ENCODE results near the gene FOXN4.
"Not testable (repeated sequence)": the region's sequence is repeated elsewhere in the genome, so short reads cannot be mapped to it uniquely, and the experiment has no call there.

The FOXN4 gene

DNA sequence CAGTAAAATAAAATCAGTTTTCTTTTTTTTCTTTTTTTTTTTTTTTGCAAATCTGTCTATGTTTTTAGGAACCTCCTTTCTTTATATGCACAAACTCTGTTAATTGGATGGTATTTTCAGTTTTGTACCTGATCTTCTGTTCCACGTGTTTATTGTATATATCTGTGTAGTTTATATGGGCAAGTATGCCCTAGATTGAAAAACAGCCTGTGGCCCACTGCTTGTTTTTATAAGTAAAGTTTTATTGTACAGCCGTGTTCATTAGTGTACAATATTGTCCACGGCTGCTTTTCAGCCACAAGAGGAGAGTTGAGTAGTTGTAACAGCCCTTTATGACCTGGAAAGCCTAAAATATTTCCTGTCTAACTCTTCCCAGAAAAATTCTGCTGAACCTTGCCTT is 19.9 kb upstream of the FOXN4 start:
- no peak for DNase-seq
- Mint-ChIP-seq H3K9me3 (no peaks in the 10 kb centered on the region), H3K27ac (no peak overlapping the region), H3K4me1 (ENCODE audit: low read depth) (no peaks in the 10 kb centered on the region), H3K36me3 (ENCODE audit: low read depth) (no peaks in the 10 kb centered on the region), H3K27me3 (peaks cover 21% of the 10 kb centered on the region), H3K4me3 (no peak overlapping the region)

DNA sequence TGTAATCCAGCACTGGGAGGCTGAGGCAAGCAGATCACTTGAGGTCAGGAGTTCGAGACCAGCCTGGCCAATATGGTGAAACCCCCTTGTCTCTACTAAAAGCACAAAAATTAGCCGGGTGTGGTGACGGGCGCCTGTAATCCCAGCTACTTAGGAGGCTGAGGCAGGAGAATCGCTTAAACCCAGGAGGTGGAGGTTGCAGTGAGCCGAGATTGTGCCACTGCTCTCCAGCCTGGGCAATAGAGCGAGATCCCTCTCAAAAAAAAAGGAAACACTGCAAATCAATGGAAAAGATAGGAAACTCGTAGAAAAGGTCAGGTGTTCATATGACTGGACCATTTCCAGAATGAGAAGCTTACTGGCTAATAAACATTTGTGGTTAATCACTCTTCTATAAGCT is 12.2 kb upstream of the FOXN4 start:
- not testable (repeated sequence) for H3K9me3 Mint-ChIP-seq; DNase-seq; H3K36me3 Mint-ChIP-seq (ENCODE audit: low read depth); H3K27ac Mint-ChIP-seq; H3K4me3 Mint-ChIP-seq; H3K4me1 Mint-ChIP-seq (ENCODE audit: low read depth)
- peaks cover 33% of the 10 kb centered on the region for H3K27me3 Mint-ChIP-seq

DNA sequence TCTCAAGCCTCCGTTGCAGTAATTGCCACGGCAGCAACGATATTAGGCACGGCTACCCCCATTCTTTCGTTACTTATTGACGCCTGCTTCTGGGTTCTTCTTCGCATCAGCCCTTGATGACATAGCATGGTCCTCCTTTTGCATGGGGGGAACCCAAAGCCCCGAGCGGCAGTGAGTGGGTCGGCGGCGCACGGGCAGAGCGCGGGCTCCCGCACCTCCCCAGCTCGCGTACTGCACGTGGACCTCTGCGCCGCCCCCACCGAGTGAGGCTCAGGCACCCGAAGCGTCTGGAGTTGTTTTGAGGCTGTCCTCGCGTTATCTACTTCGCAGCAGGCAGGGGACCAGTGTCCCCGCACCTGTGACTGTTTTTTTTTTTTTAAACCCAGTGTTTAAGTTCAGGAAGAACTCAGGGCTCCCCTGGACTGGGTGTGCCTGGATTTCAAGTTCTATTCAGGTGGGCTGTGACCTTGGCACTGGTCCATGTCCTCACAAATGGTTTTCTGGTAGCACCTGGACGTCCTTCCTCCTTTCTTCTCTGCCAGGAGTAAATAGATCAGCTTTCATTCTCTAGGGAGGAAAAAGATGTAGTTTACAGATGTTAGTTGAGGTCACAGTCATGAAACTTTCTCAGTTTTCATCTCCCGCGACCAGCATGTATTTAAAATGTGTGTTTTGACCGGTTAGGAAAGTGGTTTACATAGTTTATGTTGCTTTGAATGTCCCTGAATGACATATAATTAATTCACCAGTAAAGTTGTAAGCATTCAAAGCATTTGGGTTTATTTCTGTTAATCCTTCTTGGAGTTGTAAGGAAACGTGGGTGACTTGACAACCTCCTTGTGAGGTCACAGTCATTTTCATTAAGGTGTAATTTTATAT is 1.4 kb upstream of the FOXN4 start:
- no peak overlapping the region for H3K27ac Mint-ChIP-seq
- no peaks in the 10 kb centered on the region for H3K36me3 Mint-ChIP-seq (ENCODE audit: low read depth)
- peak; percentile 40 for DNase-seq
- H3K9me3 Mint-ChIP-seq, result no peaks in the 10 kb centered on the region
- peak overlapping the region; percentile 66 for H3K4me3 Mint-ChIP-seq
- peaks cover 13% of the 10 kb centered on the region for H3K4me1 Mint-ChIP-seq (ENCODE audit: low read depth)
- H3K27me3 Mint-ChIP-seq, result peaks cover 82% of the 10 kb centered on the region

DNA sequence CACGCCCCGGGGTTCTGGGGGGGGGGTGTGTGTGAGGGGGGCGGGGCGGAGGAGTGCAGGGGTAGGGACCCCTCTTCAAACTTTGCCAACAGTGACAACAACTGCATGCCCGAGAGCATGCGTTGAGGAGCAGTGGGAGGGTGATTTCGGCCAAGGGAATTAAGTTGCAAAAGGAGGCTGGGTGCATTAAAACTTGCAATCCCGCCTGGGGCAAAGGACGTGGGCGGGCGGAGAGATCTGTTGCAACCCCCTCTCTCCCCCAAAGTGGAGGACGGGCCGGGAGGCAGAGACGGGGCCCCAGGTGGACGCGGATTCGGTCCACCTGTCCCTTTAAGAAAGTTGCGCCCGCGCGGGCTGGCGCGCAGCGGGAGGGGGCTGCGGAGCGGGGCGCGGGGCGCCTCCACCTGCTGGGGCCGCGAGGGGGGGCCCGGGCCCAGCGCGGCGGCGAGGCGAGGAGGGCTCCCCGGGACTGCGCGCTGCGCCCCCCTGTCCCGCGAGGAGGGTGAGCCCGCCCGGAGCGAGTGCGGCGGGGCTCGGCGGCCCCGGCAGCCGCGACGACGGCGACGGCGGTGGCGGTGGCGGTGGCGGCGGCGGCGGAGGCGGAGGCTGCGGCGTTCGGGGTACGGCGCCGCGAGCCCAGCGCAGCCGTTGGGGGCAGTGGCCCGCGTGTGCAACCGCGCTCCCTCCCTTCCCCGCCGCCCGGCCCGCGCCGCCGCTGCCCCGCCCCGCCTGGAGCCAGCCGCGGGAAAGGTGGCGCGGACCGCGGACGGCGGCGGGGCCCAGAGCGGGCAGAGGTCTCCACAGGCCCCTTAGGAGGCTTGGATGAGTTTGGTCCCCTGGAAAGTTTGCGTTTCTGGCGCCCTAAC is 530 bp upstream of the FOXN4 start:
- peaks cover 13% of the 10 kb centered on the region for H3K4me1 Mint-ChIP-seq (ENCODE audit: low read depth)
- peak; percentile 36 for DNase-seq
- peaks cover 88% of the 10 kb centered on the region for H3K27me3 Mint-ChIP-seq
- no peaks in the 10 kb centered on the region for H3K36me3 Mint-ChIP-seq (ENCODE audit: low read depth)
- H3K9me3 Mint-ChIP-seq, result no peaks in the 10 kb centered on the region
- H3K27ac Mint-ChIP-seq, result no peak overlapping the region
- H3K4me3 Mint-ChIP-seq, result peak overlapping the region; percentile 73

DNA sequence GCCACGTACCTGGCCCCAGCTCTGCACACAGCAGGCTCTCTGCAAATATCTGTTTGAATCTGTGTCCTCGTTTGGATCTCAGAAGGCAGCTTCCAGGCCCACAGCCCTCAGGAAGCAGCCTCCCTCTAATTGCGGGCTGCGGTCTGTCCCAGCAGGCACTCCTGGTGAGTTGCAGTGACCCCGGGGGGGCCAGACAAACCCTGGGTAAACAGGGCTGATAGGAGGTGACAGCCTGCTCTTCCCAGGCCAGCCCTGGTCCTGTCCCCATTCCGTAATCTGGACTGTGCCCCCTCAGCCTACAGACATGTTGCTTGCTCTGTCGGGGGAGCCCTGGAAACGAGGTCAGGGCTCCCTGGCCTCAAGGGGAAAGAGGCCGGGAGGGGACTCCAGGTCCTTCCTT is 2.0 kb downstream of the FOXN4 start:
- no peak for DNase-seq
- no peaks in the 10 kb centered on the region for H3K9me3 Mint-ChIP-seq
- no peak overlapping the region for H3K27ac Mint-ChIP-seq
- H3K4me3 Mint-ChIP-seq, result no peak overlapping the region
- peaks cover 81% of the 10 kb centered on the region for H3K27me3 Mint-ChIP-seq
- no peaks in the 10 kb centered on the region for H3K36me3 Mint-ChIP-seq (ENCODE audit: low read depth)
- H3K4me1 Mint-ChIP-seq (ENCODE audit: low read depth), result peaks cover 13% of the 10 kb centered on the region

DNA sequence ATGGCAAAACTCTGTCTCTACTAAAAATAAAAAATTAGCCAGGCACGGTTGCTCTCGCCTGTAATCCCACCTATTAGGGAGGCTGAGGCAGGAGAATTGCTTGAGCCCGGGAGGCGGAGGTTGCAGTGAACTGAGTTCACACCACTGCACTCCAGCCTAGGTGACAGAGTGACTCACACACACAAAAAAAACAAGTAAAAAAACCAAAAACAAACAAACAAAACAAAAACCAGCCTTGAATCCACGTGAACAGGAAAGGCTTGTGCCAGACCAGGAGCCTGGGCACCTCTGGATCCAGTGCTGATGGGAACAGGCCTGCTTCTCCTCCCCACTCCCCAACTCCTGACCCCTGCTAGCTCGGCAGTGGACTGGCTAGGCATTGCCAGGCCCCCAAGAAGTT is 3.5 kb downstream of the FOXN4 start:
- Mint-ChIP-seq H3K27ac (no peak overlapping the region), H3K9me3 (no peaks in the 10 kb centered on the region), H3K4me3 (no peak overlapping the region), H3K36me3 (ENCODE audit: low read depth) (no peaks in the 10 kb centered on the region), H3K27me3 (peaks cover 67% of the 10 kb centered on the region), H3K4me1 (ENCODE audit: low read depth) (peaks cover 9% of the 10 kb centered on the region)
- no peak for DNase-seq

DNA sequence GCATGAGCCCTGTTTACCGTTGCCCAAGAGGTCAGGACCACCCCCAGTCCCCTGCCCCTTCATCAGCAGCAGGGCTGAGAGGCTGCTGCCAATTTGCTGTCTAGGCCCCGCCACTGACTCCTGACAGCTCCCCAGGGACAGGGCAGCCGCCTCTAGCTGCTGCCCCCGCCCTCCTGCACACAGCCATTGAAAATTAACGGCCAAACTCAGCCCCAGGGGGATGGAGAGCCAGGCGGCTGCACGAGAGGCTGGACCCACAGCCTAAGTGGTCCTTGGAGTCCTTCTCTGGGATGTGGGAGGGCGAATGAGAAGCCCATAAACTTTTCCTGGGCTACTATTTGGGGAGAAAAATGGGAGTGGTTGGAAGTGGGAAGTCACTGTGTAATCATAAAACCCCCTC is 4.6 kb downstream of the FOXN4 start:
- Mint-ChIP-seq H3K4me3 (no peak overlapping the region), H3K4me1 (ENCODE audit: low read depth) (peaks cover 4% of the 10 kb centered on the region), H3K36me3 (ENCODE audit: low read depth) (no peaks in the 10 kb centered on the region), H3K27ac (no peak overlapping the region), H3K27me3 (peaks cover 61% of the 10 kb centered on the region), H3K9me3 (no peaks in the 10 kb centered on the region)
- no peak for DNase-seq

DNA sequence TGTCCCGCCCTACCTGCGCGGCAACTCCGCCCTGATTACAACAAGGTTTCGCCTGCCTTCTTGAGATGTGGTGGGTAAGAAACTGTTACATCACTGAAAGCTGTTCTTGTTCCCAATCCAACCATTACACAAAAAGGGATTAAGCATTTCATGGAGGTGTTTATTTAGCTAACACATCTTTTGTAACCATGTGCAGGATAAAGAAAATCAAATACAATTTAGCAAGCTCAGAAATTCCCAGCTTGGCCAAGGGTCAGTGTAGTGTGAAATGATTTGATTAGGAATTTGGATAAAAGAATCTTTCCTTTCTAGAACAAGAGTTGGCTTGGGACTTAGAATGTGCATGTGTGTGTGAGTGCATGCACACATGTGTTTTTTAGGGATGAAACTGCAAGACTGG is 6.3 kb downstream of the FOXN4 start:
- no peak overlapping the region for H3K4me3 Mint-ChIP-seq
- H3K36me3 Mint-ChIP-seq (ENCODE audit: low read depth), result no peaks in the 10 kb centered on the region
- H3K9me3 Mint-ChIP-seq, result no peaks in the 10 kb centered on the region
- no peak overlapping the region for H3K27ac Mint-ChIP-seq
- peaks cover 46% of the 10 kb centered on the region for H3K27me3 Mint-ChIP-seq
- no peaks in the 10 kb centered on the region for H3K4me1 Mint-ChIP-seq (ENCODE audit: low read depth)
- no peak for DNase-seq

DNA sequence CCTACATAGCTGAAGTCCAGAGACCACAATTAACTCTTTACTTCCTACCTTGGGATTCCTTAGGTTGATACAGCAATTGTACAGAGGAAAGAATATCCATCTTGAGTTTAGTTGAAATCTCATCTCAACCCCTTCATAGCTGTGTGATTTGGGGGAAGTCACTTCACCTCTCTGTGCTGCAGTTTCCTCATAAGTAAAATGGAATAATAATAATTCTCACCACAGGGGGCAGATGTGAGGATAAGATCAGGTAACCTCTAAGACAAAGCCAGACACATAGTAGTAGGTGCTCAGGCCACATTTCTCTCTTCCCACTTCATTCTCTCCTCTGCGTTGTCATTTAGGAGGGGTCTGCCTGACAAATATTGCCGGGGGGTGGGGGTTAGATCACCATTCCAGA is 6.7 kb downstream of the FOXN4 start:
- H3K9me3 Mint-ChIP-seq, result no peaks in the 10 kb centered on the region

DNA sequence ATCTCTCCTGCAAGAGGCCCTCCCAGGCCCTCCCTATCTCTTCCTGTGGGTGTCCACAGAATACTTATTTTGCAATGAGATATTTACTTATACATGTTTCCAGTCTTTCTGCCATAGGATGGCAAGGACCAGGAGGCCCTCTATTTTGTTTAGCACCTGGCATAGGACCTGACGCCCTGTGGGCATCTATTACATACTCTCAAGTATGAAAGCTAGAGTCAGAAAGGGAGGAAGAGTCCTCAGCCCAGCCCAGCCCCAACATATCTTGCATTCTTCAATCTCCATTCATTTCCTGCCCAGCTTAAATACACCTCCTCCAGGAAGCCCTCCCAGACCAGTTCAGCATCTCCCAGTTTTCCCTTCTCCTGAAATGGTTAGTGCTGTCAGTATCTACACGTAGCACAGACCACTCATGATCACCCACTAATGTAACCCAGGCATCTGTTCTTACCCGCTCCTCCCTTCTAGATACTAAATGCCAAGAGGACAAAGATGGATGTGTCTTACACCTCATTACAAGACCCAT is 7.4 kb downstream of the FOXN4 start:
- no peak overlapping the region for H3K4me3 Mint-ChIP-seq
- DNase-seq, result no peak
- H3K36me3 Mint-ChIP-seq (ENCODE audit: low read depth), result no peaks in the 10 kb centered on the region
- no peaks in the 10 kb centered on the region for H3K4me1 Mint-ChIP-seq (ENCODE audit: low read depth)
- no peaks in the 10 kb centered on the region for H3K9me3 Mint-ChIP-seq
- H3K27me3 Mint-ChIP-seq, result peaks cover 39% of the 10 kb centered on the region
- no peak overlapping the region for H3K27ac Mint-ChIP-seq

More for the DNA sequence above, 6.7 kb downstream of the FOXN4 start:
- no peaks in the 10 kb centered on the region for H3K4me1 Mint-ChIP-seq (ENCODE audit: low read depth)
- no peak for DNase-seq
- H3K4me3 Mint-ChIP-seq, result no peak overlapping the region
- H3K27me3 Mint-ChIP-seq, result peaks cover 41% of the 10 kb centered on the region
- no peaks in the 10 kb centered on the region for H3K36me3 Mint-ChIP-seq (ENCODE audit: low read depth)
- no peak overlapping the region for H3K27ac Mint-ChIP-seq

DNA sequence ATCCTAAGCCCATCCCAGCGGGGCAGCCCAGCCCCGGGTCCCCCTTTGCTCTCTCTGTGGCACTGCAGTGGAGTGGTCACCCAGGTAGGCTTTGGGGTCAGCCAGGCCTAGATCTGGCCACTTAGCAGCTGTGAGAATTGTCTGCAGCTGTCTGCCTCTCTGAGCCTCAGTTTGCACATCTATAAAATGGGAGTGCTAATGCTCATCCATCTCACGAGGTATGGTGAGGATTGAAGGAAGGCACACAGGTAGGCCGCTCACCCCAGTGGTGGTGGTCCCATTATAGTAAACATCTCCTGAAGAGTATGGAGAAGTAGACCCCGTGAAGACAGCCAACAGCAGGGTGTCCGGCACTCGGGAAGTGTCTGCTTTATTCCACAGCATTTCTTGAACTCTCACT is 9.2 kb downstream of the FOXN4 start:
- peaks cover 31% of the 10 kb centered on the region for H3K27me3 Mint-ChIP-seq
- no peaks in the 10 kb centered on the region for H3K36me3 Mint-ChIP-seq (ENCODE audit: low read depth)
- H3K4me1 Mint-ChIP-seq (ENCODE audit: low read depth), result no peaks in the 10 kb centered on the region
- no peak overlapping the region for H3K4me3 Mint-ChIP-seq
- no peak for DNase-seq
- H3K27ac Mint-ChIP-seq, result no peak overlapping the region
- H3K9me3 Mint-ChIP-seq, result no peaks in the 10 kb centered on the region

DNA sequence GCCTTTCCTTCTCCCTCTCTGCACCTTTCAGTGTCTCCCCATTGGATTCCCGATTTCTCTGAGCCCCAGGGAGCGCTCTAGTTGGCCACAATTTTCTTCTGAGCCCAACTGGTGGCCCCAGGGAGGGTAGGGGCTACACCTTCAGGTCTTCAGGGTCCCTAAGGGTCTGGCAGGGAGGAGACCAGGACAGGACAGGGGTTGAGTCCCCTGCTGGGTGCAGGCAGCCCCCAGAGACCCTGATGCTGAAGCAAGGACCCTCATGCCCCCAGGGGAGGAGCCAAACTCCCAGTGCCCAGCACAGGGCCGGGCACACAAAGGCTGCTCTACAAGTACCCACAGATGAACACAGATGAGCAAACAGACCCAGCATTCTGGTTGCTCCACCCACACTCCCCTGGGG is 12.7 kb downstream of the FOXN4 start:
- no peak overlapping the region for H3K4me3 Mint-ChIP-seq
- H3K4me1 Mint-ChIP-seq (ENCODE audit: low read depth), result no peaks in the 10 kb centered on the region
- no peak for DNase-seq
- no peaks in the 10 kb centered on the region for H3K36me3 Mint-ChIP-seq (ENCODE audit: low read depth)
- peaks cover 40% of the 10 kb centered on the region for H3K27me3 Mint-ChIP-seq
- H3K27ac Mint-ChIP-seq, result no peak overlapping the region
- no peaks in the 10 kb centered on the region for H3K9me3 Mint-ChIP-seq

DNA sequence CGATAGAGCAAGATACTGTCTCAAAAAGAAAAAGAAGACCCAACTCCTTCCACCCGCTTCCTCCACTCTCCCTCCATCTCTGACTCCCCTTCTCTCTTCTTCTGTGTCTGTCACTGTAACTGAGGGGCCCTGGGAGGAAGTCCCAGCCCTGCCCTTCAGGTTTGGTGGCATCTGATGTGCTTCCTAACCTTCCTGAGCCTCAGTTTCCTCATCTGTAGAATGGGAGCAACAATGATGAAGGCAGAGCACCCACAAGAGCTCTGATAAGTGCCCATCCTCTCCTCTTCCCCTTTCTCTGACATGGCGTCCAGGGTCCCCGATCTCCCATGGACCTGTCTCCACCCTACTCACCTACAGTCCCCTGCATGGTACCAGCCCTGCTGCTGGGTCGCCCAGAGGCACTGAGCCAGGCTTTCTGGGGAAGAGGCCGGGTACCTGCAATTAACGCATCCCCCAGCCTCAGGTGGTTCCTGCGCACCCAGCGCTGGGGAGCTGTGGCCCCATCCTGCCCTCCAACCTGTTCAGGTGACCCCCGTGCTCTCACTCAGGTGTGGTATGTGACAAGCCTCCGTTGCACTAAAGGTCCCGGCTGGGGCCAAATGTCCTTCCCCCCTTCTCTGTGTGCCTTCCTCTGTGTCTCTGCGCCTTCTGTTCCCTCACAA is 13.2 kb downstream of the FOXN4 start:
- no peak for DNase-seq
- Mint-ChIP-seq H3K27me3 (peaks cover 45% of the 10 kb centered on the region), H3K9me3 (no peaks in the 10 kb centered on the region), H3K27ac (no peak overlapping the region), H3K36me3 (ENCODE audit: low read depth) (no peaks in the 10 kb centered on the region), H3K4me3 (no peak overlapping the region), H3K4me1 (ENCODE audit: low read depth) (no peaks in the 10 kb centered on the region)

DNA sequence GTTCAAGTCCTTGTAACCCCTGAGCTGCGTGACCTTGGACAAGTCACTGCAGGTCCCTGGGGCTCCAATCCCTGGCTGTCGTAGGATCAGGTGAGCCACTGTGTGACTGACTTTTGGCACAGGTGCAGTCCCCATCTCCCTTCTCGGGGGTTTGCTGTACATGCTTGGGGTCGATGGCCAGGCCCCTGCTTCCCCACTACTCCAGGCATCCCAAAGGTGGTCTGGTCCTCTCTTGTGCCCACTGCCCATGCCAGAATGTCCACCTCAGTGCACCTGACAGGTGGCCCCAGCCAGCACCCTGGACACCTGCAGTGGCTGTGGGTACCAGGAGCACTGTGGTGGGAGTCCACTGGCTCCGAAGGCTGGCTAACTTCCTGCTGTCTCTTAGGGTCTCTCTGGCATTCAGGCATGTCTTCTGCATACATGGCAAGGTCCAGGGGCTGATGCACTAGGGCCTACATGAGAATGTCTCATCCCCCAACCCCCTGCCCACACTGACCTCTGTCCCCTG is 14.7 kb downstream of the FOXN4 start:
- Mint-ChIP-seq H3K9me3 (no peaks in the 10 kb centered on the region), H3K36me3 (ENCODE audit: low read depth) (no peaks in the 10 kb centered on the region), H3K27ac (no peak overlapping the region), H3K27me3 (peaks cover 55% of the 10 kb centered on the region), H3K4me1 (ENCODE audit: low read depth) (no peaks in the 10 kb centered on the region), H3K4me3 (no peak overlapping the region)
- no peak for DNase-seq
